UCSD-AML1 (cell line): ENCODE results near the gene GYPE.
"Not testable (repeated sequence)": the region's sequence is repeated elsewhere in the genome, so short reads cannot be mapped to it uniquely, and the experiment has no call there.

Experiments
- DNase-seq: peaks from one replicate; lab custom pipeline; 2025; ENCODE audit not compliant: unreplicated experiment; lab: John Stamatoyannopoulos, UW

GYPE gene

DNA sequence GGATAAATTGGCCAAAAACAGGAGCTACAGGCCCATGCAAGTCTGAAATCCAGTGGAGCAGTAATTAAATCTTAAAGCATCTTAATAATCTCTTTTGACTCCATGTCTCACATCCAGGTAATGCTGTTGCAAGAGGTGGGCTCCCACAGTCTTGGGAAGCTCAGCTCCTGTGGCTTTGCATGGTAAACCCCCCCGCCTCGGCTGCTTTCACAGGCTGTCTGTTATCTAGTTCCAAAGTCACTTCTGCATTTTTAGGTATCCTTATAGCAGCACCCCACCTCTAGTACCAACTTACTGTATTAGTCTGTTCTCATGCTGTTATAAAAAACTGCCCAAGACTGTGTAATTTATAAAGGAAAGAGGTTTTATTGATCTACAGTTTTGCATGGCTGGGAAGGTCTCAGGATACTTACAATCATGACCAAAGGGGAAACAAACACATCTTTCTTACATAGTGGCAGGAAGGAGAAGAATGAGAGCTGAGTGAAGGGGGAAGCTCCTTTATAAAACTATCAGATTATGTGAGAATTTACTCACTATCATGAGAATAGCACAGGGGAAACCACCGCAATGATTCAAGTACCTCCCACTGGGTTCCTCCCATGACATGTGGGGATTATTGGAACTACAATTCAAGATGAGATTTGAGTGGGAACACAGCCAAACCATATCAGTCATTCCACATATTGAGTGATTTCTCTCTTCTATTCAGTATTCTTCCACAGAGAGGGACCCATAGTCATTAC, 34.7 kb downstream of the GYPE start:
- not testable (repeated sequence) for DNase-seq

DNA sequence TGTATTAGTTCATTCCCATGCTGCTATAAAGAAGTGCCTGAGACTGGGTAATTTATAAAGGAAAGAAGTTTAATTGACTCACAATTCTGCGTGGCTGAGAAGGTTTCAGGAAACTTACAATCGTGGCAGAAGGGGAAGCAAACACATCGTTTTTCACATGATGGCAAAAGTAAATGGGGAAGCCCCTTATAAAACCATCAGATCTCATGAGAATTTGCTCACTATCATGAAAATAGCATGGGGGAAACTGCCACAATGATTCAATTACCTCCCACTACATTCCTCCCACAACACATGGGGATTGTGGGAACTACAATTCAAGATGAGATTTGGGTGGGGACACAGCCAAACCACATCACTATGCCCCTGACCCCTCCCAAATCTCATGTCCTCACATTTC, 35.4 kb downstream of the GYPE start:
- DNase-seq, result not testable (repeated sequence)

DNA sequence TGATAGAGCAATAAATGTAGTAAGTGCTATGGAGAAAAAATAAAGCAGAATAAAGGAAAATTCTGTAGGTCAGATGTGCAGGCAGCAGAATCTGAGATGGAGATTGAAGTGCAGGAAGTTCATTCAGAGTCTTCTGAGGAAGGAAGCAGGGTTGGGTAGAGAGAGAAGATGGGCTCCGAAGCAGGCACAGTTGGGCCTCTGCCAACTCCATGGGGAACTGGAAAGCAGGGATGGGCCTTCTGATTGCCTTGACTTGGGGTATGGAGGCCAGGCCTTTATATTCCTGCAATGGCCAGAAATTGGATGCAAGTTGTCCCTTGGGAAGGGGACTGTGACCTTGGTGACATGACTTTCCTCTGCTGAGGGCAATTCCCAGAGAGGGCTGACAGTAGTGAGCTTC, 42.6 kb downstream of the GYPE start:
- DNase-seq, result not testable (repeated sequence)

DNA sequence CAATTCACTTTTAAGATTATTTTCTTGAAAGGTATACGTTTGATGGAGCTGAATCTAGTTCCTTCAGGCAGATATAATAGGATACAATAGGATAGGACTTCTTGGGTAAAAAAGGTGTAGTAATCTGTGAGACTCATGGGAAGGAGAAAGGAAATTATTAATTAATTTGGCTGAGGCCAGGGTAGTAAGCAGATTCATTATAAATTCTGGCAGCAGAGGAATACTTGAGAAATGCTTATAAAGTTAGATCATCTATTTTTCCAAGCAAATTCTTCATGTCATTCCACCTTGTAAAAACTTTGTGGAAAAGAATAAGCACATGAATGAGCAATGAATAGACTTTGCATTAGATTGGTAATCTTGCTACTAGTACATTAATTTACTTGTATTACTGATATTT, 46.9 kb downstream of the GYPE start:
- DNase-seq, result no peak

DNA sequence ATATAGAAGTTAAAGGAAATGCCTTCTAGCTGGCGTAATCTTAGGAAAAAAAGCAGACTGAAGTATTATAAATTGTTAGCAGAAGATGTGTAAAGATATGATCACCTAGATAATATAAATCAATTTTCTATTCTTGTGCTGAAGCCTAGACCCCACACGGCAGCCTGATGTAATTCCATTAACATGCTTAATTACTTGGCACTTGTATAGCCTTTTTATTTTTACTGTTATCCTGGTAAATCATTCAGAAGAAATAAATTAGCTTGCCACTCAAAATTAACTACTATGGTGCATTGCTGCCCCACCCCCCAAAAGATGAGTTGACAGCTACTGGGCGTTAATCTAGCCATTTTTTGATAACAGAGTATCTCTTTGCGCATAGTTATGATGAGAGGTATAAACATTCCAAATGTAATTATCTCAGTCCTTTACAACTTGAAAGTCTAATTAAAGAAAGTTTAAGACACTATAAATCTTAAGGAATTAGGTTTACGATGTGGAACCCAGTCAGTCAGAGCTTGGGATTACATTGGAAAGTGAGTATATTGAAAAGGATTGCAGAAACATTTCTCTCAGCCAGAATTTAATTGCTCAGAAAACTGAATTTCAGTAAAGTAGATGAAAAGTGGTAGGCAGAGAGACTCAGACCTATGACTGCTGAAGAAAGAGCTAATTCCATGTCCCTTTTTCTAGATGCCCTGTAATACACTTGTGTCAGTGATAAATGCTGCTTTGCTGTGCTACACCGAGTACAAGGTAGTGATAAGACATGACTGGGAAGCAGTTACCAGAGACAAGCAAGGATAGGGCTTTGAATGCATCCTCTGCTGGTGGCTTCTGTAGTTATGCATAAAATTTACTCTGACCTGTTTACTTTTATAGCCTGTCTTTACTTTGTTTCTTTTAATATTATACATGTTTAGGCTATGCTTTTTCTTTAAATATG, 47.7 kb downstream of the GYPE start:
- not testable (repeated sequence) for DNase-seq

DNA sequence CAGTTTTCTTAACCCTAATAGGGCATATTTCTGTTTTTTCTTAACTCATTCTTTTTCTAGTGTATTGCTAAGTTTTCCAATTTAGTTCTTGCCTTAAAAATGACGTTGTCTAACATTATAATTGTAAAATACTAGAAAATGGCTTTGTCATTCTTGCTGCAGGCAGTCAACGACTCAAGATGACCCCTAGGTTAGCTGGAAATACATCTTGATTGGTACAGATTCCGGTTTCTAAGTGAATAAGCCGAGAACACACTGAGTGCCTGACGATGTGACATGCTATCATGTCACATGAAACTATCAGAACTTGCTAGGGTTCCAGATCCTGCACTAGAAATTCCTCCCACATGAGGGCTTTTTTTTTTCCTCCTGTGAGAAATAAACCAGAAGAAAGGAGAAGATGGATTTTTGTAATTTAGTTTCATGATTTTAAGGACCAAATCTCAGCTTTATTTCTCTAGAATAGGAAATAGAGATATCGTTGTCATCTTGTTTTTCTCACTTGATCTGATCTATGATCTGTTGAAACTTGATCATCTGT, 49.3 kb downstream of the GYPE start:
- not testable (repeated sequence) for DNase-seq

DNA sequence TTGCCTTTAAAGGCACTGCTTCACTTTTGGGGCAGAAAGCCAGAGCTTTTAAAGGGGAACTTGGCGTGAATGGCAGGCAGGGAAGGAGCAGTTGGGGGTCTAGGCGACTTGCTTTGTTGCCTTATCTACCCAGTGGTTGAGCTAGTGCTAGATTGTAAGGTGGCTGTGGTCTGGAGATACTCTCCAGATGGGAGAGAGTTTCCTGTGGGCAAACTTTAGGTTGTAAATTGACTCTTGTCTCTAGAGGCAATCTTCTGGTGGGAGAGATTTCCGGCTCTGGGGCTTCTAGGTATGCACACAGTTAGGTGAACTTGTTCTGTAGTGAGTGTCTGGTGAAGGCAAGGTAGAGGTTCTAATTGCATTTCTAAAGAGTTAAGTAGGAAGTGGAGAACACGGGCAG, 50.7 kb downstream of the GYPE start:
- DNase-seq, result peak; percentile 12

DNA sequence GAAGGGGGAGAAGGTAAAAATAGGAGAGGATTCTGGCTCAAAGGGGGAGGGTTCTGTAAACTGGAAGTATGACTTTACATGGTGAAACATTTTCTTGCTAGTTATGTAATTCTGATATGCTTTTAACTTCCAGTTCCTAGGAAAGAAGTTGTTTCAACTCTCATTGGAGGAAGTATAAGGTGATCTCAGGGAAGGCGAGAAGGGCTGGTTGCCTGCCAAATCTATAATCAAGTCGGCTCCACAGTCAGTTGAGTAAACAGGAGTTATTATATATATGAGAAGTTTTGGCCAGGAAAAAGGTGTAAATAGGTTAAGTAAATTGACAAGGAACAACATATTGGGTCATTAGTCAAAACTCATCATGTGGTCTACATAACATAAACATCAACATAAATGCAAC, 56.1 kb downstream of the GYPE start:
- not testable (repeated sequence) for DNase-seq

DNA sequence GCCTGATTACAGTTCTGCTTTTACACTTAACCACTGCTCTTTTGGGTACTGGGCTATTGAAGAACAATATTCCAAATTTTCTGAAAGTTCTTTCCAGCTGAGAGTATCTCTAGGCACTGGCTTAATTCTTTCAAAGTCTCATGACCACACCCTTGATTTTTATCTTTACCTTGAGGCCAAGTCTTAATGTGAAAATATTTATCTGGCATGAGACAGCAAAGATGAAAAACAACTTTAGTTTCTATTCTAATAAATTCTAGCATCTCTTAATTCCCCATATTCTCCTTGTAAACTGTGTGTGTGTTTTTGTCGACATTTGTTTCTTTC, 61.9 kb downstream of the GYPE start:
- not testable (repeated sequence) for DNase-seq

DNA sequence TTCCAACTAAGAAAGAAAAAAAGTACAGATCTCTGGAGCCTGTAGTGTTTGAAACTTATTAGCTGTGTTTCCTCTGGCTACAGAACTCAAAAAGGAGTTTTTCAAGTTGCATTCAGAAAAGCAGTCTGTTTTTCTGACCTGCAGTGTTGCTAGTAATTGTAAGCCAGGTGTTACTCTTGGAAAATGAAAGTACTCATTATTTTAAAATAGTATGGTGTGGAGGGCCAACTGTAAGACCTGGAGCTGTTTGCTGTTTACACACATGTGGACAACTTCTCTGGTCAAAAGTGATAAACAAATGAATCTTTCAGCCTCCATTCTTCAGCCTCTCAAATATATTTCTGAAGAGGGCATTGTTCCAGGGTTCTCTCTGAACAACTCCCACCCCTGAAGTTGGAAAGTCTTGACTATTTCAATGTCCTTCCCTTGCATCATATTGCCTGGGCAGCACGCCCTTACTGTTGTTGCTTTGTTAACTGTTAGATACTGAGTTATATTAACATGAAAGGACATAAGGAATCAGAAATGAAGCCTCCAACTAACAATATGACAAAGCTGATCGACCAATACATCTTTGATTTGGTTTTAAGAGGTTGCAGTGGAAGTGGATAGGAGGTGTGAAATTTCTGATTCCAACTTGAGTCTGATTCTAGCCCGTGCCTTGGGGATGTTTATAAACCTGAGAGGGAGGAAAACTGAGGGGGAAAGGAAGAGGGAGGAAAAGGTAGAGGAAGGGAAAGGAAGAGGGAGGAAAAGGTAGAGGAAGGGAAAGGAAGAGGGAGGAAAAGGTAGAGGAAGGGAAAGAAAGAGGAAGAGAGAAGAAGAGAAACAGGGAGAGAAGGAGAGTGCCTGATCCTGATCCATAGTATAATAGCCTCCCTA, 62.5 kb downstream of the GYPE start:
- not testable (repeated sequence) for DNase-seq

DNA sequence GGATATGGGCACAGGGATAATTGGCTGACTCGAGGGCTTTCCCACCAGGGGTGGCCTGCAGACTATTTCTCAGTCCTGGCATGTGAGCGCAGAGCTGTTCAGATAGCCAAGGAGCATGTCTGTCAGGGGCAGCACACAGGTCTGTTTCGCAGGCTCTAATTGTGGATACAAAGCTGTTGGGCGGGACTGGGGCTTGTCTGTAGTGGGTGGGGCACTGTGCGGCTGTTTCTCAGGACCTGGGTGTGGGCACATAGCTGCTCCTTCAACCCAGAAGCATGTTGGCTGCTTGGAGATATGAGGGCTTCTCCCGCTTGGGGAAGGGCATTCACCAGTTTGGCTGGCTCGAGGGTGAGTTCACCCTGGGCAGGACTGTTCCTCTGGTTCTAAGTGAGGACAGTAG, 65.9 kb downstream of the GYPE start:
- DNase-seq, result not testable (repeated sequence)

DNA sequence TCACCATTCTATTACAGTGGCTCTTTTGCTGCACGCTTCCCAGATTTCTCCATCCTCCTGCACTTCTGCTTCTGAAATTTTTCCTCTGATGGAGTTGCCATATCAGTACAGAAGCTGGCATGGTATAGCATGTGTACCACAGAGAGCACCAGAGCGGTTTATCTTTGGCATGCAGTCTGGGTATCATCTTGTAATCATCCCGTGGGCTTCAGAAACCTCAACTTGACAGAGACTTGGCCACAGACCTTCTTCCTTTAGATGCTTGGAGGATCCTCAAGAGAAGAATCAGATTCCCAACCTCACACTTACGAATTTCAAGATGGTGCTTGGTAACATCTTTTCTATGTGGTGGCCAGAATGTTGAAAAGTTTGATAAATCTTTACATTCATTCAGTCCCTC, 71.2 kb downstream of the GYPE start:
- DNase-seq, result not testable (repeated sequence)

DNA sequence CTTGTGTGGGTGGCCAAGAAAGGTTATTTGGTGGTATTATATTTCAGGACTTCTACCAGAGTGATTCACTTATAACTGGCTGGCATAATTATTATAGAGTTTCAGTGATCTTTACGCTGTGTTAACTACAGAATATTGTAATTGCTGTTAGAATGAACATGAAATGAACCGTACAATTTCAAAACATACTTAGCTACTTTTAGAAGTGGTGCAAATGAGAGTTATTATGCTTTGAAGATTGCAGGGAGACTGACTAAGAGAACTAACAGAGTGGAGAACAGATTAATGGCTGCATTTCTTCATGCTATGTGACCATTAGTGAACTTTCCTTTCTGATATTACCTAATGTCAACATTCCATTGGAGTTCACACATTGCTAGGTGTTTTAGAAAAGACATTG, 71.7 kb downstream of the GYPE start:
- not testable (repeated sequence) for DNase-seq

DNA sequence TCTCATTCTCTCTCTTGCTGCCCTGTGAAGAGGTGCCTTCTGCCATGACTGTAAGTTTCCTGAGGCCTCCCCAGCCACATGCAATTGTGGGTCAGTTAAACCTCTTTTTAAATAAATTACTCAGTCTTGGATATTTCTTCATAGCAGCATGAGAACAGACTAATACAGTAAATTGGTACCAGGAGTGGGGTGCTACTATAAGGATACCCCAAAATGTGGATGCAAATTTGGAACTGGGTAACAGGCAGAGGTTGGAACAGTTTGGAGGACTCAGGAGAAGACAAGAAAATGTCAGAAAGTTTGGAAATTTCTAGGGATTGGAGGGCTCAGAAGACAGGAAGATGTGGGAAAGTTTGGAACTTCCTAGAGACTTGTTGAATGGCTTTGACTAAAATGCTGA, 74.8 kb downstream of the GYPE start:
- DNase-seq, result not testable (repeated sequence)

DNA sequence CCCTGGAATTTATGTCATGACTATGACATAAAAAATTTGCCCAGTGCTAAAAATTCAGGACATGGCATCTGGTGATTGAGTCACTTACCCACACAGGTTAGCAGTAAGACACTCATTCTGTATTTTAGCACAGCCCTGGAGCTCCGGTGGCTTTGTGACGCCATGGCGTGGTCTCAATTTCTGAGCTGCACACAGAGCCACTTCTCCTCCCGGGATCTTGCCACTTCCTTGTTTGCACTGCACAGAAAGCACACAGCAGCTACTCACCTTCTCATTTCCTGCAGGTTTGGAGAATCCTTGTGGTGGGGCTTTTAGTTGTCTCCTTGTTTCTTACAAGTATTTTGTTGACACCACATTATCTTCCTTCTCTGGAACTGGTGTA, 76.1 kb downstream of the GYPE start:
- DNase-seq, result not testable (repeated sequence)
